H1 (cell line): ENCODE measurements around the gene RPTOR. TPM values are rescaled to one million over a fixed set of nuclear protein-coding genes. Genes with fewer than 3 reads are reported as not detected.

Experiments
- CTCF ChIA-PET: fragments of 300-600 bp; sonication (Branson Sonifier 250); formaldehyde crosslinking; loops from one replicate; lab custom pipeline; 2021; ENCODE audit not compliant: partially characterized antibody; lab: Charles Lee
- POLR2A ChIA-PET: fragments of 300-600 bp; sonication (Branson Sonifier 250); formaldehyde crosslinking; loops from one replicate; lab custom pipeline; 2021; ENCODE audit warnings: inconsistent platforms; ENCODE audit not compliant: partially characterized antibody; lab: Charles Lee
- DNase-seq, 2 experiments: peaks; one replicate each; pipeline versions ENCODE4 v3.0.0 to v3.0.0-alpha.2; 2010 to 2022; ENCODE audit warnings: low spot score in 2 of 2, low read depth in 1 of 2, mixed read lengths in 1 of 2
- FAIRE-seq: peaks from 2 replicates; lab custom pipeline; 2011; peaks lifted over from hg19 to GRCh38; lab: Jason Lieb, UNC
- H2AFZ ChIP-seq: 2 replicates; pipeline ENCODE4 v1.8.1; 2012; ENCODE audit warnings: low read length, inconsistent platforms
- H2AK5ac ChIP-seq: 2 replicates; pipeline ENCODE4 v1.6.1; 2013; ENCODE audit warnings: low read depth, low read length
- H2BK120ac ChIP-seq: replicated peaks from 2 replicates; pipeline ENCODE3; 2013; ENCODE audit warnings: low read depth, low read length, inconsistent platforms
- H2BK12ac ChIP-seq: 2 replicates; pipeline ENCODE4 v1.6.1; 2013; ENCODE audit warnings: low read depth, low read length
- H2BK15ac ChIP-seq: 2 replicates; pipeline ENCODE4 v1.6.1; 2013; ENCODE audit warnings: low read length
- H2BK20ac ChIP-seq: 2 replicates; pipeline ENCODE4 v1.6.1; 2013; ENCODE audit warnings: low read length
- H2BK5ac ChIP-seq: 2 replicates; pipeline ENCODE4 v1.6.1; 2013; ENCODE audit warnings: low read depth, low read length
- H3K14ac ChIP-seq: 2 replicates; pipeline ENCODE4 v1.6.1; 2013; ENCODE audit warnings: inconsistent platforms; ENCODE audit not compliant: insufficient read length
- H3K18ac ChIP-seq: 2 replicates; pipeline ENCODE4 v1.6.1; 2013; ENCODE audit warnings: low read length; ENCODE audit errors: extremely low read depth
- H3K23ac ChIP-seq: 2 replicates; pipeline ENCODE4 v1.6.1; 2013; ENCODE audit warnings: inconsistent platforms; ENCODE audit not compliant: insufficient read length
- H3K23me2 ChIP-seq: 2 replicates; pipeline ENCODE4 v1.6.1; 2013; ENCODE audit warnings: low read depth, low read length
- H3K27ac ChIP-seq: 2 replicates; pipeline ENCODE4 v1.6.1; 2011; ENCODE audit warnings: low read depth, low read length, inconsistent platforms
- H3K27me3 ChIP-seq, 4 experiments: replicated peaks in 1 of 4; 1 replicate in 1 of 4; 2 replicates in 3 of 4; pipeline versions ENCODE4 v1.6.1 to v1.8.1; 2011 to 2013; ENCODE audit warnings: low read length in 3 of 4, mild to moderate bottlenecking in 3 of 4, inconsistent platforms in 2 of 4, mixed read lengths in 2 of 4, moderate library complexity in 1 of 4; ENCODE audit not compliant: control insufficient read depth in 3 of 4, insufficient read depth in 3 of 4; ENCODE audit errors: extremely low read depth in 1 of 4
- H3K36me3 ChIP-seq, 4 experiments: 2 replicates each; pipeline versions ENCODE4 v1.6.1 to v1.8.1; 2011 to 2013; ENCODE audit warnings: mild to moderate bottlenecking in 4 of 4, low read length in 3 of 4, moderate library complexity in 2 of 4, control low read depth in 1 of 4, inconsistent platforms in 1 of 4; ENCODE audit not compliant: insufficient read depth in 4 of 4, control insufficient read depth in 2 of 4
- H3K4ac ChIP-seq: replicated peaks from 2 replicates; pipeline ENCODE3; 2013; ENCODE audit warnings: low read length, low read depth, mixed read lengths, inconsistent platforms; ENCODE audit not compliant: insufficient read length
- H3K4me1 ChIP-seq, 4 experiments: replicated peaks in 1 of 4; 1 replicate in 1 of 4; 2 replicates in 3 of 4; pipeline versions ENCODE4 v1.6.1 to v1.8.1; 2011 to 2013; ENCODE audit warnings: low read length in 3 of 4, inconsistent platforms in 2 of 4, mixed read lengths in 1 of 4; ENCODE audit not compliant: insufficient read depth in 4 of 4, control insufficient read depth in 3 of 4
- H3K4me2 ChIP-seq, 2 experiments: 2 replicates each; pipeline versions ENCODE4 v1.6.1 to v1.8.1; 2011 to 2013; ENCODE audit warnings: low read depth in 2 of 2, low read length in 2 of 2, control low read depth in 1 of 2, inconsistent platforms in 1 of 2, mild to moderate bottlenecking in 1 of 2; ENCODE audit not compliant: insufficient read depth in 1 of 2
- H3K4me3 ChIP-seq, 4 experiments: fragments of 200-600, 300-600 bp in 1 of 4; sonication (generic), shearing (Covaris generic), sonication (Bioruptor Twin) in 1 of 4; 2 replicates each; pipeline versions ENCODE4 v1.5.1 to v1.8.1; 2011 to 2016; ENCODE audit warnings: low read length in 4 of 4, low read depth in 3 of 4, control low read depth in 2 of 4, inconsistent platforms in 2 of 4, mild to moderate bottlenecking in 2 of 4, mixed read lengths in 1 of 4, moderate library complexity in 1 of 4; ENCODE audit not compliant: insufficient read depth in 2 of 4; ENCODE audit errors: extremely low read depth in 1 of 4
- H3K56ac ChIP-seq: replicated peaks from 2 replicates; pipeline ENCODE3; 2013; ENCODE audit warnings: low read depth, mild to moderate bottlenecking, mixed read lengths, low read length, inconsistent platforms; ENCODE audit not compliant: insufficient read length
- H3K79me1 ChIP-seq: 2 replicates; pipeline ENCODE4 v1.6.1; 2013; ENCODE audit warnings: low read depth, low read length, control low read depth
- H3K79me2 ChIP-seq, 2 experiments: 2 replicates each; pipeline versions ENCODE4 v1.6.1 to v1.8.1; 2012 to 2013; ENCODE audit warnings: low read length in 2 of 2, mild to moderate bottlenecking in 2 of 2, inconsistent platforms in 1 of 2; ENCODE audit not compliant: insufficient read depth in 2 of 2, control insufficient read depth in 1 of 2
- H3K9ac ChIP-seq, 4 experiments: replicated peaks in 1 of 4; 1 replicate in 1 of 4; 2 replicates in 3 of 4; pipeline versions ENCODE4 v1.6.1 to v1.8.1; 2011 to 2013; ENCODE audit warnings: low read depth in 3 of 4, low read length in 3 of 4, control low read depth in 2 of 4, mild to moderate bottlenecking in 2 of 4, moderate library complexity in 2 of 4, inconsistent platforms in 1 of 4; ENCODE audit errors: extremely low read depth in 1 of 4
- H3K9me3 ChIP-seq, 2 experiments: 2 replicates each; pipeline versions ENCODE4 v1.6.1 to v1.8.1; 2012 to 2013; ENCODE audit warnings: mild to moderate bottlenecking in 2 of 2, moderate library complexity in 2 of 2, control low read depth in 1 of 2, inconsistent platforms in 1 of 2, low read depth in 1 of 2, low read length in 1 of 2, mixed read lengths in 1 of 2; ENCODE audit not compliant: insufficient read depth in 2 of 2
- H4K20me1 ChIP-seq, 2 experiments: replicated peaks in 1 of 2; 2 replicates each; pipeline versions ENCODE3 to v1.8.1; 2011 to 2013; ENCODE audit warnings: inconsistent platforms in 2 of 2, low read length in 2 of 2, mild to moderate bottlenecking in 1 of 2; ENCODE audit not compliant: insufficient read depth in 2 of 2, control insufficient read depth in 1 of 2
- H4K5ac ChIP-seq: 2 replicates; pipeline ENCODE4 v1.6.1; 2013; ENCODE audit warnings: low read length, low read depth, mixed read lengths, inconsistent platforms; ENCODE audit not compliant: insufficient read length
- H4K8ac ChIP-seq: 2 replicates; pipeline ENCODE4 v1.8.0; 2013; ENCODE audit warnings: mild to moderate bottlenecking, moderate library complexity, low read length, inconsistent platforms; ENCODE audit not compliant: insufficient read depth; ENCODE audit errors: extremely low read depth
- H4K91ac ChIP-seq: replicated peaks from 2 replicates; pipeline ENCODE3; 2013; ENCODE audit warnings: low read length, mixed read lengths, inconsistent platforms; ENCODE audit not compliant: insufficient read length
- ATF3 ChIP-seq: IDR thresholded peaks from 2 replicates; pipeline ENCODE4 v1.6.1; 2011; ENCODE audit warnings: low read depth, mild to moderate bottlenecking, low read length; ENCODE audit not compliant: insufficient read depth
- CBX8 ChIP-seq: fragments of 300-800, 300-1000 bp; sonication (generic); IDR thresholded peaks from 2 replicates; pipeline ENCODE4 v1.7.1; 2016; ENCODE audit warnings: low read depth, low read length, borderline replicate concordance
- CHD2 ChIP-seq: IDR thresholded peaks from 2 replicates; pipeline ENCODE4 v1.6.1; 2012; ENCODE audit warnings: low read length, improper control_type of control experiment
- MAFK ChIP-seq: IDR thresholded peaks from 2 replicates; pipeline ENCODE4 v1.6.1; 2012; ENCODE audit warnings: low read depth, mild to moderate bottlenecking, improper control_type of control experiment, low read length
- POLR2A ChIP-seq, 2 experiments: IDR thresholded peaks; 1 replicate in 1 of 2; 2 replicates in 1 of 2; pipeline ENCODE4 v1.6.1; 2011; ENCODE audit warnings: low read depth in 2 of 2, low read length in 2 of 2, mild to moderate bottlenecking in 2 of 2; ENCODE audit errors: control extremely low read depth in 1 of 2
- POU5F1 ChIP-seq: IDR thresholded peaks from 2 replicates; pipeline ENCODE4 v1.6.1; 2011; ENCODE audit warnings: low read depth, mild to moderate bottlenecking, low read length, moderate library complexity
- RXRA ChIP-seq: IDR thresholded peaks from 2 replicates; pipeline ENCODE4 v1.6.1; 2011; ENCODE audit warnings: low read depth, mild to moderate bottlenecking, low read length, moderate library complexity; ENCODE audit not compliant: insufficient read depth
- SIRT6 ChIP-seq: IDR thresholded peaks from one replicate; pipeline ENCODE4 v1.7.1; 2012; ENCODE audit warnings: low read length, inconsistent platforms
- TBP ChIP-seq: IDR thresholded peaks from 2 replicates; pipeline ENCODE4 v1.6.1; 2011; ENCODE audit warnings: low read depth, low read length, improper control_type of control experiment
- TEAD4 ChIP-seq: IDR thresholded peaks from 2 replicates; pipeline ENCODE4 v1.6.1; 2012; ENCODE audit warnings: low read depth, low read length, inconsistent platforms, mixed read lengths
- WGBS, 2 experiments: shearing (Covaris generic) in 1 of 2; methylation state at CpG; one replicate each; pipeline versions ENCODE4 v1.1.6 to v1.1.7; 2013 to 2015; ENCODE audit warnings: low lambda C conversion rate in 2 of 2, mixed read lengths in 2 of 2, inconsistent platforms in 1 of 2, low coverage in 1 of 2, missing lambda C conversion rate in 1 of 2; ENCODE audit not compliant: insufficient replicate concordance in 2 of 2, insufficient coverage in 1 of 2, insufficient read length in 1 of 2; ENCODE audit errors: extremely low coverage in 1 of 2, missing lambda C conversion rate in 1 of 2; 5-methylcytosine and 5-hydroxymethylcytosine counted together
- polyA plus RNA-seq, 7 experiments: library from polyadenylated mRNA; depleted of rRNA in 3 of 7; stranded (reverse) in 5 of 7; unstranded in 2 of 7; fragments of >200 nt in 5 of 7; fragments of 200-250 nt in 2 of 7; gene quantifications; 1 replicate in 5 of 7; 2 replicates in 1 of 7; 4 replicates in 1 of 7; pipeline versions ENCODE4 v1.2.1 to v1.2.3, GENCODE V29; 2011 to 2013; ENCODE audit warnings: missing spikeins in 2 of 7, mixed read lengths in 2 of 7
- total RNA-seq: library from RNA; stranded (reverse); fragmentation: NEBNext Ultra II Directional; extraction: Animal tissue kit (Norgen Biotek cat#: 25700); gene quantifications from 2 replicates; pipeline ENCODE4 v1.2.1, GENCODE V29; 2021
- TF ChIP-seq, protein P1 (sequence below): IDR thresholded peaks from 2 replicates; pipeline ENCODE4 v1.6.1; 2011; ENCODE audit warnings: low read length, improper control_type of control experiment

RPTOR gene
- total and polyA plus RNA-seq, 2 of the 8 experiments (the other 6 are each of a cell fraction or from before 2014, with no cell fraction given), result 6.9 to 28.7 TPM

GRCh38 chr17:80924807-80925610 is 380.4 kb downstream of the RPTOR start:
- Histone ChIP-seq H3K4me3 (no peak overlapping the region), H2BK12ac (no peak overlapping the region), H2AFZ (no peak overlapping the region), H2AK5ac (no peak overlapping the region), H3K23ac (no peak overlapping the region), H3K4me1 (peaks cover 0 to 8% (median 3%) of the 10 kb centered on the region in 4 experiments; a peak in 5 of 7 replicates), H2BK20ac (no peak overlapping the region), H3K79me2 (no peaks in the 10 kb centered on the region), H3K23me2 (no peaks in the 10 kb centered on the region; the same call in 1 of the 2 replicates), H3K4me2 (no peak overlapping the region), H3K18ac (no peak overlapping the region), H2BK15ac (no peak overlapping the region), H4K91ac (no peak overlapping the region), H4K5ac (no peak overlapping the region), H2BK5ac (no peak overlapping the region), H4K8ac (no peak overlapping the region), H3K9ac (no peak overlapping the region), H3K9me3 (no peaks in the 10 kb centered on the region), H3K79me1 (no peaks in the 10 kb centered on the region), H3K56ac (no peak overlapping the region), H3K4ac (no peak overlapping the region), H3K14ac (no peak overlapping the region), H2BK120ac (no peak overlapping the region), H4K20me1 (peaks cover 7 to 14% of the 10 kb centered on the region in 2 experiments), H3K27ac (no peak overlapping the region), H3K36me3 (no peaks in the 10 kb centered on the region; a peak in 2 of 8 replicates), H3K27me3 (peaks cover 0 to 23% (median 17%) of the 10 kb centered on the region in 4 experiments; a peak in 6 of 7 replicates)
- no peak for DNase-seq
- ChIA-PET POLR2A (no interaction called here), CTCF (interaction anchor here (0.6 to 1.4 kb wide), 4 partner anchors 17 to 116 kb away, joined by 3 to 7 read pairs (median 4); no protein-coding TSS in a partner anchor)
- FAIRE-seq, result no peak
- WGBS, 2 experiments, result 89% methylated on average over 37 of the region's 38 CpGs; no CpG with 5 or more reads in 1 of the 2 experiments
- TF ChIP-seq RXRA, result no peak
- TF ChIP-seq POU5F1, result no peak
- no peak for TF ChIP-seq POLR2A (IDR thresholded peaks at IDR 0.05; ENCODE audit: control extremely low read depth in 1 of 2, low read depth in 2 of 2, low read length in 2 of 2)
- no peak for TF ChIP-seq TBP
- TF ChIP-seq MAFK, result no peak
- no peak for TF ChIP-seq TEAD4
- no peak for TF ChIP-seq CBX8
- TF ChIP-seq CHD2, result no peak
- no peak for TF ChIP-seq SIRT6
- TF ChIP-seq, protein P1, sequence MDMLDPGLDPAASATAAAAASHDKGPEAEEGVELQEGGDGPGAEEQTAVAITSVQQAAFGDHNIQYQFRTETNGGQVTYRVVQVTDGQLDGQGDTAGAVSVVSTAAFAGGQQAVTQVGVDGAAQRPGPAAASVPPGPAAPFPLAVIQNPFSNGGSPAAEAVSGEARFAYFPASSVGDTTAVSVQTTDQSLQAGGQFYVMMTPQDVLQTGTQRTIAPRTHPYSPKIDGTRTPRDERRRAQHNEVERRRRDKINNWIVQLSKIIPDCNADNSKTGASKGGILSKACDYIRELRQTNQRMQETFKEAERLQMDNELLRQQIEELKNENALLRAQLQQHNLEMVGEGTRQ, result no peak
- TF ChIP-seq ATF3, result no peak
